WERI-Rb-1 (cell line): Measurements from ENCODE around the gene BAZ2B.
A peak's percentile ranks its signal among the peaks of the same experiment; 100 is the strongest.

Source experiments
- DNase-seq: peaks from one replicate; pipeline ENCODE4 v3.0.0-alpha.2; 2020
- H3K27ac ChIP-seq: fragments of 250-450 bp; sonication (Bioruptor Pico); 2 replicates; pipeline ENCODE4 v1.5.1; 2020; ENCODE audit warnings: mild to moderate bottlenecking, moderate library complexity
- H3K27me3 ChIP-seq: fragments of 250-450 bp; sonication (Bioruptor Pico); 2 replicates; pipeline ENCODE4 v1.5.1; 2021; ENCODE audit warnings: mild to moderate bottlenecking, low read depth, moderate library complexity; ENCODE audit not compliant: insufficient read depth, severe bottlenecking
- H3K36me3 ChIP-seq: fragments of 250-450 bp; sonication (Bioruptor Pico); 2 replicates; pipeline ENCODE4 v1.5.1; 2020; ENCODE audit warnings: mild to moderate bottlenecking, moderate library complexity
- H3K4me3 ChIP-seq: 2 replicates; pipeline ENCODE4 v1.5.1; 2011; ENCODE audit warnings: low read depth, mild to moderate bottlenecking, control low read depth, low read length
- H3K9me3 ChIP-seq: fragments of 250-450 bp; sonication (Bioruptor Pico); 2 replicates; pipeline ENCODE4 v1.5.1; 2021; ENCODE audit warnings: mild to moderate bottlenecking, moderate library complexity; ENCODE audit not compliant: severe bottlenecking
- CTCF ChIP-seq: IDR thresholded peaks from 2 replicates; pipeline ENCODE4 v1.5.1; 2011; ENCODE audit warnings: low read depth, mild to moderate bottlenecking, control low read depth, inconsistent platforms, low read length

Gene BAZ2B

GRCh38 chr2:159521272-159521671 is 95.1 kb downstream of the BAZ2B start:
- no peak for DNase-seq
- Histone ChIP-seq H3K4me3 (no peak overlapping the region), H3K9me3 (no peaks in the 10 kb centered on the region), H3K36me3 (no peaks in the 10 kb centered on the region), H3K27me3 (no peaks in the 10 kb centered on the region), H3K27ac (no peak overlapping the region)
- TF ChIP-seq CTCF: no peak

- no peaks in the 10 kb centered on the region for H3K36me3 ChIP-seq
- no peaks in the 10 kb centered on the region for H3K9me3 ChIP-seq
- no peak overlapping the region for H3K27ac ChIP-seq
- DNase-seq: no peak
- H3K4me3 ChIP-seq: no peak overlapping the region
- no peak for TF ChIP-seq CTCF
- no peaks in the 10 kb centered on the region for H3K27me3 ChIP-seq
These were observed 97.9 kb downstream of the BAZ2B start for GRCh38 chr2:159518321-159519005.

GRCh38 chr2:159516241-159516758 is 100.0 kb downstream of the BAZ2B start:
- H3K36me3 ChIP-seq: no peaks in the 10 kb centered on the region
- DNase-seq: peak; percentile 16
- no peak for TF ChIP-seq CTCF
- H3K9me3 ChIP-seq: no peaks in the 10 kb centered on the region
- H3K27ac ChIP-seq: peak overlapping the region; percentile 88
- no peaks in the 10 kb centered on the region for H3K27me3 ChIP-seq
- H3K4me3 ChIP-seq: peak overlapping the region; percentile 65

- DNase-seq: peak; percentile 13
- TF ChIP-seq CTCF: no peak
- peak overlapping the region; percentile 65 for H3K4me3 ChIP-seq
- no peaks in the 10 kb centered on the region for H3K36me3 ChIP-seq
- H3K9me3 ChIP-seq: no peaks in the 10 kb centered on the region
- H3K27ac ChIP-seq: peak overlapping the region; percentile 88
- H3K27me3 ChIP-seq: no peaks in the 10 kb centered on the region
These were observed 100.9 kb downstream of the BAZ2B start for GRCh38 chr2:159515441-159515840.

GRCh38 chr2:159513745-159514144 is 102.6 kb downstream of the BAZ2B start:
- H3K4me3 ChIP-seq: no peak overlapping the region
- H3K9me3 ChIP-seq: no peaks in the 10 kb centered on the region
- no peaks in the 10 kb centered on the region for H3K27me3 ChIP-seq
- no peak overlapping the region for H3K27ac ChIP-seq
- H3K36me3 ChIP-seq: no peaks in the 10 kb centered on the region
- no peak for DNase-seq
- TF ChIP-seq CTCF: no peak

GRCh38 chr2:159508140-159508539 is 108.2 kb downstream of the BAZ2B start:
- DNase-seq: no peak
- no peak for TF ChIP-seq CTCF
- Histone ChIP-seq H3K9me3 (no peaks in the 10 kb centered on the region), H3K27ac (no peak overlapping the region), H3K4me3 (no peak overlapping the region), H3K27me3 (no peaks in the 10 kb centered on the region), H3K36me3 (no peaks in the 10 kb centered on the region)
